Measurements from ENCODE around the gene TTF2. TPM values are rescaled to one million over a fixed set of nuclear protein-coding genes. Genes with fewer than 3 reads are reported as not detected.

The TTF2 gene
- total RNA-seq (2022) (46.6 and 49.6 TPM in 2 replicates), Bru-seq, nascent RNA (percentile 85 among the genes with signal in this experiment), BruChase-seq, experiment 1, labeled RNA remaining after a 6-hour chase (percentile 76 among the genes with signal in this experiment), BruChase-seq, experiment 2, labeled RNA remaining after a 2-hour chase (percentile 84 among the genes with signal in this experiment)
- long read RNA-seq, full-length matches to known transcripts = 9 of 20 reads
- long read RNA-seq, partial matches to known transcripts = 0 of 20 reads
- long read RNA-seq, other reads (novel, unspliced or antisense) = 11 of 20 reads

GRCh38 chr1:117059678-117060440 is at the start of gene TTF2:
TTF2 (plus strand) TSS chr1:117060326; CDS start chr1:117060347, 21 bp downstream.
- Mint-ChIP-seq H3K9me3 (ENCODE audit: low read depth, unreplicated experiment) (no peaks in the 10 kb centered on the region), H3K36me3 (ENCODE audit: insufficient read depth, unreplicated experiment) (no peaks in the 10 kb centered on the region), H3K27me3 (ENCODE audit: unreplicated experiment) (no peaks in the 10 kb centered on the region), H3K4me3 (ENCODE audit: low read depth, unreplicated experiment) (no peak within 1 kb of the TSS), H3K27ac (ENCODE audit: unreplicated experiment) (no peak within 1 kb of the TSS), H3K4me1 (ENCODE audit: low read depth, unreplicated experiment) (no peaks in the 10 kb centered on the region)
- TF ChIP-seq CTCF (IDR thresholded peaks at IDR 0.05; ENCODE audit: unreplicated experiment) = no peak
- DNase-seq = peak; percentile 91
- CTCF ChIA-PET = interaction anchor here (0.6 to 1.1 kb wide), 6 partner anchors 8 to 393 kb away, joined by 3 to 5 read pairs (median 3); partner anchors contain the start of gene IGSF3
- no TSS peak for BruUV-seq (replicated peaks)
- intact Hi-C loops (cut with micrococcal nuclease; ENCODE audit: unreplicated experiment) = loop anchor here (5.0 to 10.0 kb wide), 6 partner anchors 125 to 488 kb away; partner anchors contain the start of gene CD58

GRCh38 chr1:117011334-117011733 is 48.8 kb upstream of the TTF2 start:
- no peaks in the 10 kb centered on the region for H3K4me1 Mint-ChIP-seq (ENCODE audit: low read depth, unreplicated experiment)
- intact Hi-C loops (cut with micrococcal nuclease; ENCODE audit: unreplicated experiment) = no loop called here
- CTCF ChIA-PET = no interaction called here
- H3K9me3 Mint-ChIP-seq (ENCODE audit: low read depth, unreplicated experiment) = no peaks in the 10 kb centered on the region
- DNase-seq = no peak
- H3K27ac Mint-ChIP-seq (ENCODE audit: unreplicated experiment) = no peak overlapping the region
- H3K36me3 Mint-ChIP-seq (ENCODE audit: insufficient read depth, unreplicated experiment) = no peaks in the 10 kb centered on the region
- no peak overlapping the region for H3K4me3 Mint-ChIP-seq (ENCODE audit: low read depth, unreplicated experiment)
- TF ChIP-seq CTCF (IDR thresholded peaks at IDR 0.05; ENCODE audit: unreplicated experiment) = no peak
- no TSS peak for BruUV-seq (replicated peaks)
- no peaks in the 10 kb centered on the region for H3K27me3 Mint-ChIP-seq (ENCODE audit: unreplicated experiment)

- H3K9me3 Mint-ChIP-seq (ENCODE audit: low read depth, unreplicated experiment) = no peaks in the 10 kb centered on the region
- H3K27ac Mint-ChIP-seq (ENCODE audit: unreplicated experiment) = no peak overlapping the region
- DNase-seq = peak; percentile 8
- no TSS peak for BruUV-seq (replicated peaks)
- H3K36me3 Mint-ChIP-seq (ENCODE audit: insufficient read depth, unreplicated experiment) = no peaks in the 10 kb centered on the region
- intact Hi-C loops (cut with micrococcal nuclease; ENCODE audit: unreplicated experiment) = no loop called here
- TF ChIP-seq CTCF (IDR thresholded peaks at IDR 0.05; ENCODE audit: unreplicated experiment) = no peak
- no peaks in the 10 kb centered on the region for H3K27me3 Mint-ChIP-seq (ENCODE audit: unreplicated experiment)
- H3K4me3 Mint-ChIP-seq (ENCODE audit: low read depth, unreplicated experiment) = no peak overlapping the region
- no peaks in the 10 kb centered on the region for H3K4me1 Mint-ChIP-seq (ENCODE audit: low read depth, unreplicated experiment)
- CTCF ChIA-PET = interaction anchor here (0.6 kb wide), 1 partner anchor 53 kb away, joined by 3 read pairs; no protein-coding TSS in a partner anchor
Measured at GRCh38 chr1:117013309-117013858, 46.7 kb upstream of the TTF2 start.

- Mint-ChIP-seq H3K4me3 (ENCODE audit: low read depth, unreplicated experiment) (no peak overlapping the region), H3K27me3 (ENCODE audit: unreplicated experiment) (no peaks in the 10 kb centered on the region), H3K4me1 (ENCODE audit: low read depth, unreplicated experiment) (no peaks in the 10 kb centered on the region), H3K9me3 (ENCODE audit: low read depth, unreplicated experiment) (no peaks in the 10 kb centered on the region), H3K36me3 (ENCODE audit: insufficient read depth, unreplicated experiment) (no peaks in the 10 kb centered on the region), H3K27ac (ENCODE audit: unreplicated experiment) (no peak overlapping the region)
- BruUV-seq (replicated peaks) = no TSS peak
- TF ChIP-seq CTCF (IDR thresholded peaks at IDR 0.05; ENCODE audit: unreplicated experiment) = no peak
- intact Hi-C loops (cut with micrococcal nuclease; ENCODE audit: unreplicated experiment) = no loop called here
- CTCF ChIA-PET = no interaction called here
- no peak for DNase-seq
Measured at GRCh38 chr1:117014209-117014608, 45.9 kb upstream of the TTF2 start.

Measured in Calu3 (cell line).